ENCODE results near the gene LRPAP1. TPM values are rescaled to one million over a fixed set of nuclear protein-coding genes. Genes with fewer than 3 reads are reported as not detected.
"Not testable (repeated sequence)": the region's sequence is repeated elsewhere in the genome, so short reads cannot be mapped to it uniquely, and the experiment has no call there.

The LRPAP1 gene
- total and polyA plus RNA-seq, 2 donors (not counting 1 experiment from before 2014, with no cell fraction given): 62.9 to 80.5 TPM

DNA sequence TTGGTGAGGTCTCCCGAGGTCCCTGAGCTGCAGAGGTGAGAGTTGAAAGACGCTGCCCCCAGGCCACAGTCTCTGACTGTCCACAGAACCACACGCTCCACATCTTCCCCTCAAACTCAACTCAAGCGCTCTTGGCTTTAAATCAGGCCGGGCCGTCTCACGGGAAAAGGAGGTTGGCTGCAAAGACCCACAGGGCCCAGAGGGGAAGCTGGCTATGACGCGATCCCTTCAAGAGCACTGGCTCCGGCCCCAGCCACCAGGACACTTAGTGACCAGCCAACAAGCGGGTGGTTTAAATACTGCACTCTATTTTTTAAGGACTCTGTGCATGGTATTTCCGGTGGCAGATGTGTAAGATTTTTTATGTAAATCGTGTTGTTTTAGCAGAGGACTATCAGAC lies 19.9 kb downstream of the LRPAP1 start:
- no peak for DNase-seq (ENCODE audit: low read depth in 2 of 2)
- no peak overlapping the region for H3K4me2 ChIP-seq (ENCODE audit: extremely low read depth, insufficient read depth, low read length)
- no peaks in the 10 kb centered on the region for H4K20me1 ChIP-seq (ENCODE audit: control insufficient read depth, extremely low read depth, insufficient read depth, low read length)
- no peak overlapping the region for H3K9ac ChIP-seq (ENCODE audit: insufficient read depth, low read length)
- no peaks in the 10 kb centered on the region for H3K27me3 ChIP-seq (ENCODE audit: control insufficient read depth, insufficient read depth, low read length)
- H2AFZ ChIP-seq (ENCODE audit: low read length): no peak overlapping the region
- H3K27ac ChIP-seq (ENCODE audit: insufficient read depth, low read length): no peak overlapping the region
- no peak overlapping the region for H3K4me3 ChIP-seq (replicated peaks in 1 of 4; ENCODE audit: control extremely low read depth in 1 of 4, insufficient read depth in 1 of 4, low read depth in 3 of 4, low read length in 4 of 4)
- TF ChIP-seq, protein P1, sequence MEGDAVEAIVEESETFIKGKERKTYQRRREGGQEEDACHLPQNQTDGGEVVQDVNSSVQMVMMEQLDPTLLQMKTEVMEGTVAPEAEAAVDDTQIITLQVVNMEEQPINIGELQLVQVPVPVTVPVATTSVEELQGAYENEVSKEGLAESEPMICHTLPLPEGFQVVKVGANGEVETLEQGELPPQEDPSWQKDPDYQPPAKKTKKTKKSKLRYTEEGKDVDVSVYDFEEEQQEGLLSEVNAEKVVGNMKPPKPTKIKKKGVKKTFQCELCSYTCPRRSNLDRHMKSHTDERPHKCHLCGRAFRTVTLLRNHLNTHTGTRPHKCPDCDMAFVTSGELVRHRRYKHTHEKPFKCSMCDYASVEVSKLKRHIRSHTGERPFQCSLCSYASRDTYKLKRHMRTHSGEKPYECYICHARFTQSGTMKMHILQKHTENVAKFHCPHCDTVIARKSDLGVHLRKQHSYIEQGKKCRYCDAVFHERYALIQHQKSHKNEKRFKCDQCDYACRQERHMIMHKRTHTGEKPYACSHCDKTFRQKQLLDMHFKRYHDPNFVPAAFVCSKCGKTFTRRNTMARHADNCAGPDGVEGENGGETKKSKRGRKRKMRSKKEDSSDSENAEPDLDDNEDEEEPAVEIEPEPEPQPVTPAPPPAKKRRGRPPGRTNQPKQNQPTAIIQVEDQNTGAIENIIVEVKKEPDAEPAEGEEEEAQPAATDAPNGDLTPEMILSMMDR (conservative IDR thresholded peaks at IDR 0.05 in 1 of 2, IDR thresholded peaks at IDR 0.05 in 1 of 2; ENCODE audit: low read depth in 1 of 2, low read length in 2 of 2): no peak
- no peak for TF ChIP-seq EZH2 (IDR thresholded peaks at IDR 0.05; ENCODE audit: low read length, missing control alignments)
- H3K79me2 ChIP-seq (ENCODE audit: control insufficient read depth, insufficient read depth, low read length): no peaks in the 10 kb centered on the region
- no peaks in the 10 kb centered on the region for H3K4me1 ChIP-seq (ENCODE audit: control insufficient read depth, extremely low read depth, insufficient read depth, low read length)
- H3K36me3 ChIP-seq (ENCODE audit: control insufficient read depth, insufficient read depth, low read length): peaks cover 30% of the 10 kb centered on the region
- no peaks in the 10 kb centered on the region for H3K9me3 ChIP-seq (ENCODE audit: control insufficient read depth, insufficient read depth, low read depth, low read length)

DNA sequence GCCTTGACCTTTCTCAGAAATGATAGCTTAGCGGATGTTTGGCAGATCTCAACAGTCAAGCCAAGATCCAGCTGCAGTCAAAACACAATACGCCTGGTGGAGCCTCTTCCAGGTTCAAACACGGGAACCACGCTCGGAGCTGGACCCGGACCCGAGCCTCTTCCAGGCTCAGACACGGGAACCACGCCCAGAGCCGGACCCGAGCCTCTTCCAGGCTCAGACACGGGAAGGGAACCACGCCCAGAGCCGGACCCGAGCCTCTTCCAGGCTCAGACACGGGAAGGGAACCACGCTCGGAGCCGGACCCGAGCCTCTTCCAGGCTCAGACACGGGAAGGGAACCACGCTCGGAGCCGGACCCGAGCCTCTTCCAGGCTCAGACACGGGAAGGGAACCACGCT lies 20.6 kb downstream of the LRPAP1 start:
- not testable (repeated sequence) for H3K4me3 ChIP-seq (replicated peaks in 1 of 4; ENCODE audit: control extremely low read depth in 1 of 4, insufficient read depth in 1 of 4, low read depth in 3 of 4, low read length in 4 of 4); H3K9me3 ChIP-seq (ENCODE audit: control insufficient read depth, insufficient read depth, low read depth, low read length); H2AFZ ChIP-seq (ENCODE audit: low read length); H3K27ac ChIP-seq (ENCODE audit: insufficient read depth, low read length); H3K27me3 ChIP-seq (ENCODE audit: control insufficient read depth, insufficient read depth, low read length); H3K79me2 ChIP-seq (ENCODE audit: control insufficient read depth, insufficient read depth, low read length); H3K9ac ChIP-seq (ENCODE audit: insufficient read depth, low read length); H3K4me1 ChIP-seq (ENCODE audit: control insufficient read depth, extremely low read depth, insufficient read depth, low read length); H4K20me1 ChIP-seq (ENCODE audit: control insufficient read depth, extremely low read depth, insufficient read depth, low read length); DNase-seq (ENCODE audit: low read depth in 2 of 2); H3K4me2 ChIP-seq (ENCODE audit: extremely low read depth, insufficient read depth, low read length)
- H3K36me3 ChIP-seq (ENCODE audit: control insufficient read depth, insufficient read depth, low read length): peaks cover 24% of the 10 kb centered on the region

DNA sequence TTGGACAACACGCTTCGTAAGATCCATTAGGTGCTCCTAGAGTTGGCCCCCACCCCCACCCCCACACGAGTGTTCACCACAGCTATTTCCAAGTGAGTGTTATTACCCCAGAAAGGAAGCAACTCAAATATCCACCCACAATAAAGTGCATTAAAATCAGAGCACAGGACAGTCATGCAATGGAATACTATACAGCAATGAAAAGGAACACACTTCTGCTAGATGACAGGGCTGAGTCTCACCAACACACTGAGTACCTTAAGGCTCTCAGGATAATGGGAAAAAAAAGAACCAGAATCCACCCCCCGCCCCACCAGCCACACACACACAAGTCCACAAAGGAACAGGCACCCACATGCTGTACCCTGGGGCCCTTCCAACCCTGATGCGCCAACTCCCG lies 21.0 kb downstream of the LRPAP1 start:
- Histone ChIP-seq H3K27ac (ENCODE audit: insufficient read depth, low read length) (no peak overlapping the region), H3K4me3 (replicated peaks in 1 of 4; ENCODE audit: control extremely low read depth in 1 of 4, insufficient read depth in 1 of 4, low read depth in 3 of 4, low read length in 4 of 4) (no peak overlapping the region), H3K9ac (ENCODE audit: insufficient read depth, low read length) (no peak overlapping the region), H3K27me3 (ENCODE audit: control insufficient read depth, insufficient read depth, low read length) (no peaks in the 10 kb centered on the region), H3K4me2 (ENCODE audit: extremely low read depth, insufficient read depth, low read length) (no peak overlapping the region), H3K4me1 (ENCODE audit: control insufficient read depth, extremely low read depth, insufficient read depth, low read length) (no peaks in the 10 kb centered on the region), H4K20me1 (ENCODE audit: control insufficient read depth, extremely low read depth, insufficient read depth, low read length) (no peaks in the 10 kb centered on the region), H3K9me3 (ENCODE audit: control insufficient read depth, insufficient read depth, low read depth, low read length) (no peaks in the 10 kb centered on the region), H2AFZ (ENCODE audit: low read length) (no peak overlapping the region), H3K79me2 (ENCODE audit: control insufficient read depth, insufficient read depth, low read length) (no peaks in the 10 kb centered on the region), H3K36me3 (ENCODE audit: control insufficient read depth, insufficient read depth, low read length) (peaks cover 21% of the 10 kb centered on the region)
- no peak for DNase-seq (ENCODE audit: low read depth in 2 of 2)
- TF ChIP-seq, protein P1 (conservative IDR thresholded peaks at IDR 0.05 in 1 of 2, IDR thresholded peaks at IDR 0.05 in 1 of 2; ENCODE audit: low read depth in 1 of 2, low read length in 2 of 2): no peak
- TF ChIP-seq EZH2 (IDR thresholded peaks at IDR 0.05; ENCODE audit: low read length, missing control alignments): no peak

All from fibroblast of lung (primary cell).